ENCODE data around the gene TRIM49.
"Not testable (repeated sequence)": the region's sequence is repeated elsewhere in the genome, so short reads cannot be mapped to it uniquely, and the experiment has no call there.

DNA sequence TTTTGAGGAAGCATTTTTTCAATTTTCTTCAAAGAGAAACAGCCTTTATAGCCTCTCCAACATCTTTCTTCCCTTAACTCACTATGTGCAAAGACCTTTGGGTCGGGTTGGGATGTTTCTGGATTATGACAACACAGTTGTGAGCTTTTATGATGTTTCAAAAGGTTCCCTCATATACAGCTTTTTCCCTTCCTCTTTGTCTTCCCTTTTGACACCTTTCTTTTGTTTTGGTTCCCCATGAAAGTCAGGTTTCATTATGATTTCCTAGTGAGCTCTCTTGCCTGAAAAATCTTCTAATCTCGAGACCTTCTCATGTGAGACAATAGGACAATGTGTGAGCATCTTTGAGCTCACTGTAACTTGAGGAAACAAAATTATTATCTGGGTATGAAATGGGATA, 18.3 kb upstream of the TRIM49 start:
- TF ChIP-seq ZFP36 (IDR thresholded peaks at IDR 0.05; ENCODE audit: borderline replicate concordance, partially characterized antibody); POLR2A (IDR thresholded peaks at IDR 0.05; ENCODE audit: low read length); RAD21 (conservative IDR thresholded peaks at IDR 0.05 in 1 of 2, IDR thresholded peaks at IDR 0.05 in 1 of 2); RCOR1 (IDR thresholded peaks at IDR 0.05; ENCODE audit: low read depth, low read length); BHLHE40 (IDR thresholded peaks at IDR 0.05; ENCODE audit: low read depth, low read length); SMC3 (IDR thresholded peaks at IDR 0.05); POLR2AphosphoS2 (conservative IDR thresholded peaks at IDR 0.05; ENCODE audit: low read length): not testable (repeated sequence)

Measured in A549 (cell line).